H9 (cell line): Measurements from ENCODE around the gene BAZ2A. TPM values are rescaled to one million over a fixed set of nuclear protein-coding genes. Genes with fewer than 3 reads are reported as not detected.

Source experiments
- DNase-seq: peaks from one replicate; pipeline ENCODE4 v3.0.0-alpha.2; 2017
- H2AFZ ChIP-seq: one replicate; pipeline ENCODE4 v1.6.1; 2013; ENCODE audit warnings: mild to moderate bottlenecking, low read length, control low read depth, moderate library complexity
- H2AK5ac ChIP-seq: 2 replicates; pipeline ENCODE4 v1.6.1; 2013; ENCODE audit warnings: low read length, control low read depth, mixed read lengths; ENCODE audit not compliant: insufficient read length
- H2BK120ac ChIP-seq: one replicate; pipeline ENCODE4 v1.6.1; 2013; ENCODE audit warnings: low read depth, mild to moderate bottlenecking, low read length, control low read depth, inconsistent platforms; ENCODE audit not compliant: poor library complexity, severe bottlenecking
- H2BK12ac ChIP-seq: 2 replicates; pipeline ENCODE4 v1.6.1; 2013; ENCODE audit warnings: low read length, control low read depth, mixed read lengths, low read depth; ENCODE audit not compliant: insufficient read length
- H2BK15ac ChIP-seq: 2 replicates; pipeline ENCODE4 v1.6.1; 2013; ENCODE audit warnings: low read depth, low read length, control low read depth
- H2BK20ac ChIP-seq: one replicate; pipeline ENCODE4 v1.6.1; 2013; ENCODE audit warnings: low read depth, mild to moderate bottlenecking, low read length, control low read depth, inconsistent platforms; ENCODE audit not compliant: poor library complexity, severe bottlenecking
- H2BK5ac ChIP-seq: 2 replicates; pipeline ENCODE4 v1.6.1; 2013; ENCODE audit warnings: low read length, control low read depth, mixed read lengths; ENCODE audit not compliant: insufficient read length
- H3K14ac ChIP-seq: 2 replicates; pipeline ENCODE4 v1.6.1; 2013; ENCODE audit warnings: low read length, control low read depth; ENCODE audit not compliant: insufficient read depth
- H3K18ac ChIP-seq: 2 replicates; pipeline ENCODE4 v1.6.1; 2013; ENCODE audit warnings: low read depth, mild to moderate bottlenecking, mixed read lengths, low read length, control low read depth; ENCODE audit not compliant: insufficient read length
- H3K23ac ChIP-seq: 2 replicates; pipeline ENCODE4 v1.6.1; 2013; ENCODE audit warnings: low read length, control low read depth, mixed read lengths, low read depth; ENCODE audit not compliant: insufficient read length
- H3K23me2 ChIP-seq: 2 replicates; pipeline ENCODE4 v1.6.1; 2013; ENCODE audit warnings: low read depth, mild to moderate bottlenecking, mixed read lengths, low read length, control low read depth; ENCODE audit not compliant: insufficient read length, poor library complexity, severe bottlenecking
- H3K27ac ChIP-seq: 2 replicates; pipeline ENCODE4 v1.5.1; 2013; ENCODE audit warnings: low read length, control low read depth, mixed read lengths, low read depth; ENCODE audit not compliant: insufficient read length
- H3K27me3 ChIP-seq: 2 replicates; pipeline ENCODE4 v1.6.1; 2013; ENCODE audit warnings: low read length, control low read depth, inconsistent platforms; ENCODE audit not compliant: insufficient read depth
- H3K4ac ChIP-seq: 2 replicates; pipeline ENCODE4 v1.6.1; 2013; ENCODE audit warnings: low read depth, mild to moderate bottlenecking, control low read depth, inconsistent platforms, low read length, moderate library complexity
- H3K4me1 ChIP-seq: 2 replicates; pipeline ENCODE4 v1.6.1; 2013; ENCODE audit warnings: low read length, control low read depth, inconsistent platforms; ENCODE audit not compliant: insufficient read depth
- H3K4me2 ChIP-seq: 2 replicates; pipeline ENCODE4 v1.6.1; 2013; ENCODE audit warnings: low read length, control low read depth, mixed read lengths; ENCODE audit not compliant: insufficient read length, insufficient read depth
- H3K56ac ChIP-seq: 2 replicates; pipeline ENCODE4 v1.6.1; 2013; ENCODE audit warnings: low read depth, mild to moderate bottlenecking, mixed read lengths, low read length, control low read depth; ENCODE audit not compliant: insufficient read length
- H3K79me1 ChIP-seq: 2 replicates; pipeline ENCODE4 v1.6.1; 2013; ENCODE audit warnings: low read depth, mild to moderate bottlenecking, moderate library complexity, low read length, control low read depth, inconsistent platforms; ENCODE audit not compliant: insufficient read depth, poor library complexity, severe bottlenecking
- H3K79me2 ChIP-seq: 2 replicates; pipeline ENCODE4 v1.6.1; 2013; ENCODE audit warnings: low read length, control low read depth, inconsistent platforms; ENCODE audit not compliant: insufficient read depth
- H3K9ac ChIP-seq: 2 replicates; pipeline ENCODE4 v1.6.1; 2013; ENCODE audit warnings: low read length, control low read depth, mixed read lengths; ENCODE audit not compliant: insufficient read length; ENCODE audit errors: extremely low read depth
- H3K9me3 ChIP-seq: one replicate; pipeline ENCODE4 v1.6.1; 2013; ENCODE audit warnings: low read depth, low read length, inconsistent platforms; ENCODE audit not compliant: control insufficient read depth
- H3T11ph ChIP-seq: one replicate; pipeline ENCODE4 v1.6.1; 2013; ENCODE audit warnings: mild to moderate bottlenecking, low read length, control low read depth, inconsistent platforms
- H4K20me1 ChIP-seq: one replicate; pipeline ENCODE4 v1.6.1; 2013; ENCODE audit not compliant: control insufficient read depth, insufficient read length, insufficient read depth
- H4K5ac ChIP-seq: 2 replicates; pipeline ENCODE4 v1.6.1; 2013; ENCODE audit warnings: low read depth, mild to moderate bottlenecking, mixed read lengths, low read length, control low read depth; ENCODE audit not compliant: insufficient read length
- H4K8ac ChIP-seq: replicated peaks from 2 replicates; pipeline ENCODE4 v1.6.1; 2013; ENCODE audit warnings: low read length, control low read depth, mixed read lengths, low read depth; ENCODE audit not compliant: insufficient read length
- H4K91ac ChIP-seq: 2 replicates; pipeline ENCODE4 v1.6.1; 2013; ENCODE audit warnings: low read depth, mild to moderate bottlenecking, moderate library complexity, mixed read lengths, low read length, control low read depth; ENCODE audit not compliant: insufficient read length
- H3K27ac Mint-ChIP-seq, 3 experiments: 2 replicates in 2 of 3; 3 replicates in 1 of 3; pipeline ENCODE4 v1.8.0; 2020 to 2021; ENCODE audit warnings: mixed read lengths in 3 of 3, mild to moderate bottlenecking in 1 of 3, moderate library complexity in 1 of 3
- H3K27me3 Mint-ChIP-seq: 2 replicates; pipeline ENCODE4 v1.8.0; 2021; ENCODE audit warnings: low read depth, mild to moderate bottlenecking, moderate library complexity, mixed read lengths
- H3K36me3 Mint-ChIP-seq, 3 experiments: 2 replicates in 2 of 3; 3 replicates in 1 of 3; pipeline ENCODE4 v1.8.0; 2020 to 2021; ENCODE audit warnings: low read depth in 3 of 3, mixed read lengths in 3 of 3; ENCODE audit not compliant: insufficient read depth in 1 of 3
- H3K4me1 Mint-ChIP-seq, 2 experiments: 2 replicates each; pipeline ENCODE4 v1.8.0; 2020; ENCODE audit warnings: mixed read lengths in 2 of 2
- H3K4me3 Mint-ChIP-seq, 2 experiments: 2 replicates in 1 of 2; 3 replicates in 1 of 2; pipeline ENCODE4 v1.8.0; 2020 to 2021; ENCODE audit warnings: mild to moderate bottlenecking in 2 of 2, mixed read lengths in 2 of 2, moderate library complexity in 1 of 2
- H3K9me3 Mint-ChIP-seq, 2 experiments: 2 replicates in 1 of 2; 3 replicates in 1 of 2; pipeline ENCODE4 v1.8.0; 2020; ENCODE audit warnings: mild to moderate bottlenecking in 2 of 2, mixed read lengths in 2 of 2, moderate library complexity in 1 of 2
- WGBS: extraction: QIAGEN DNeasy Blood & Tissue Kit; methylation state at CpG from one replicate; pipeline ENCODE4 v1.1.7; 2013; ENCODE audit warnings: missing lambda C conversion rate, low lambda C conversion rate, mixed read lengths; ENCODE audit not compliant: insufficient read length; ENCODE audit errors: extremely low coverage; 5-methylcytosine and 5-hydroxymethylcytosine counted together
- total RNA-seq: library from RNA; stranded (reverse); gene quantifications from 2 replicates; pipeline ENCODE4 v1.2.1, GENCODE V29; 2021
- TF ChIP-seq, protein P1 (sequence below): fragments of 200-600 bp; sonication (generic); conservative IDR thresholded peaks from 3 replicates; pipeline ENCODE4 v1.8.0; 2021; ENCODE audit warnings: antibody characterized with exemption, mild to moderate bottlenecking

Gene BAZ2A
- total RNA-seq, 1 experiment from 2014 or later, result 108 TPM

DNA sequence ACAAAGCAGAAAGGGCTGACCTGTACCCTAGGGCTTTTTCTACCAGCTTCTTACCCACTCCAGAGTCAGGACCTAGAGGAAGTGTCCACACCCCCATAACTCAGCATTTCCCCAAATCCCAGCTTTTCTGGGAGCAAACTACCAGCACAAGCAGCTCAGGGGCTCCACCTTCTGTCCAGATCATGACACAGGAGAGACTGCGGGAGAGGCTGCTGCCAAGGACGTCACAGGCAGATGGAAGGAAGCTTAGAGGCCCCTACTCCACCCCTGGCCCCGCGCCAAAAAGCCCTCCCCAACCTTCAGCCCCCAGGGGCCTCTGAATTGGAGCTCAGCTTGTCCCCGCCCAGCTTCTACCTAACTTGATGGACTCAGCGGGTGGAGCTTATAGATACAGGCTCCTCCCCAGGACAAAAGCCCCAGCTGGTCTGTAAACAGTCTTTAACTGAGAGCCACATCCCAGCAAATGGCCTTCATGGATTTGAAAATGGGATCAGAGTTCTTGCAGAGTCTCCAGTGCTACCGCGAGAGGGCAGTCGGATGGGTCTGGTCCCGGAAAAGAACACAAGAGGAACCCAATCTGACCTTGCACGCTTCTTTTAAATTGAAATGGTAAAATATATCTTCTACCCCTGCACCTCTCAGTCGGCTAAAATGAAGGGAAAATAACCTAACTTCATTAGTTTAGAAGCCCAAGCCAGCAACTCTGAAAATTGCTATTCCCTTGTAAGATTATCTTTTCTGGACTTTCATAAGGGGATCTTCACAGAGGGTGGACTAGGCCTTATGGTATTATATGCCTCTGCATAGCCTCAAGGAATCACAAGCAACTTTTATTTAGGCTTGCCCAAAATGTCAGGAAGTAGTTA, 6.8 kb upstream of the BAZ2A start:
- Histone ChIP-seq H3K4me2 (peak overlapping the region; percentile 90), H3K23ac (no peak overlapping the region), H3K79me1 (no peaks in the 10 kb centered on the region), H3T11ph (no peak overlapping the region), H2AFZ (no peak overlapping the region), H4K8ac (no peak overlapping the region), H3K4me1 (peaks cover 9% of the 10 kb centered on the region; the same call in 1 of the 2 replicates), H3K18ac (no peak overlapping the region), H3K56ac (no peak overlapping the region), H4K5ac (no peak overlapping the region), H2BK5ac (no peak overlapping the region), H2BK12ac (no peak overlapping the region), H3K9ac (no peak overlapping the region), H4K91ac (no peak overlapping the region), H3K27me3 (no peaks in the 10 kb centered on the region), H3K14ac (no peak overlapping the region), H4K20me1 (no peaks in the 10 kb centered on the region), H2BK120ac (no peak overlapping the region), H3K23me2 (peaks cover 25% of the 10 kb centered on the region), H3K27ac (no peak overlapping the region), H3K4ac (no peak overlapping the region), H2AK5ac (no peak overlapping the region), H3K9me3 (no peaks in the 10 kb centered on the region), H3K79me2 (no peaks in the 10 kb centered on the region), H2BK20ac (no peak overlapping the region), H2BK15ac (no peak overlapping the region)
- TF ChIP-seq, protein P1, sequence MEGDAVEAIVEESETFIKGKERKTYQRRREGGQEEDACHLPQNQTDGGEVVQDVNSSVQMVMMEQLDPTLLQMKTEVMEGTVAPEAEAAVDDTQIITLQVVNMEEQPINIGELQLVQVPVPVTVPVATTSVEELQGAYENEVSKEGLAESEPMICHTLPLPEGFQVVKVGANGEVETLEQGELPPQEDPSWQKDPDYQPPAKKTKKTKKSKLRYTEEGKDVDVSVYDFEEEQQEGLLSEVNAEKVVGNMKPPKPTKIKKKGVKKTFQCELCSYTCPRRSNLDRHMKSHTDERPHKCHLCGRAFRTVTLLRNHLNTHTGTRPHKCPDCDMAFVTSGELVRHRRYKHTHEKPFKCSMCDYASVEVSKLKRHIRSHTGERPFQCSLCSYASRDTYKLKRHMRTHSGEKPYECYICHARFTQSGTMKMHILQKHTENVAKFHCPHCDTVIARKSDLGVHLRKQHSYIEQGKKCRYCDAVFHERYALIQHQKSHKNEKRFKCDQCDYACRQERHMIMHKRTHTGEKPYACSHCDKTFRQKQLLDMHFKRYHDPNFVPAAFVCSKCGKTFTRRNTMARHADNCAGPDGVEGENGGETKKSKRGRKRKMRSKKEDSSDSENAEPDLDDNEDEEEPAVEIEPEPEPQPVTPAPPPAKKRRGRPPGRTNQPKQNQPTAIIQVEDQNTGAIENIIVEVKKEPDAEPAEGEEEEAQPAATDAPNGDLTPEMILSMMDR, result peak; percentile 65
- peak; percentile 100 for DNase-seq
- H3K4me1 Mint-ChIP-seq, result peaks cover 55 to 60% of the 10 kb centered on the region in 2 experiments
- H3K9me3 Mint-ChIP-seq, result peaks cover 0 to 3% of the 10 kb centered on the region in 2 experiments; a peak in 1 of 5 replicates
- H3K4me3 Mint-ChIP-seq, result peak overlapping the region; percentile 92 to 95
- H3K36me3 Mint-ChIP-seq, result peaks cover 33 to 44% (median 36%) of the 10 kb centered on the region in 3 experiments; a peak in 6 of 7 replicates
- H3K27me3 Mint-ChIP-seq, result no peaks in the 10 kb centered on the region
- peak overlapping the region; percentile 96 to 98 (median 96); a peak in 6 of 7 replicates for H3K27ac Mint-ChIP-seq
- no CpG with 5 or more reads among the region's 12 CpGs for WGBS
